ENCODE measurements around the gene ECE1. TPM values are rescaled to one million over a fixed set of nuclear protein-coding genes. Genes with fewer than 3 reads are reported as not detected.
A peak's percentile ranks its signal among the peaks of the same experiment; 100 is the strongest.

ECE1 gene
- total and polyA plus RNA-seq, 2 of the 13 experiments (the other 11 are each of a cell fraction or from before 2014, with no cell fraction given), result 13.5 to 21.2 TPM

DNA sequence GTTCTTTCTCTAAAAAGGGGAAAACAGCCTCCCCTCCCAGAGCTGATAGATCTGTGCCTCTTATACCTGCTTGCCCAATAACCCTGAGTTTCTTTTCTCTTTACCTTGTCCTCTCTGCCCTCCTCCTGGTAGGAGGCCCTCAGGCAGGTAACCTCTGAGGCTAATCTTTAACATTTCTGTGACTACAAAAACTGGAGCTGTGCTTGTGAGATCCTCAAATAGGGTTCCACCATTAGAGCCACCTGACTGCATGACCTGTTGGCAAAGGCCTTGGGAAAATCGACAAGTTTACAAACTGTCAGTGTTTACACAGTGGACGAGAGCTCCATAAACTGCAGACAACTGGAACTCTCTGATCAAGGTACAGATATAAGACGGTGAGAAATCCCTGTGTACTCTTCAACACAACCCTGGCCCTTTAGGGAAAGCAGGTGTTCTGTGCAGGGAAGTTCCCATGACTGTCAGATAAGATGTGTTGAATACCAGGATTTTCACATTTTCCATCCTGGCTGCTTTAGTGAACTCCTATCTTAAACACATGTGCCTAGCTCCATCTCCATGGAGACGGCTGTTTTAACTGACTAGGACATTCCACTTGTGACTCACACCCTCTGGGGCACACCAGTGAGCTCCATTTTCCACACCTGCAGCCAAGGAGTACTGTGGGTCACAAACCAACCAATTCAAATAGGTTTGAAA is 38.3 kb downstream of the ECE1 start (continued):
- TF ChIP-seq, protein P1, sequence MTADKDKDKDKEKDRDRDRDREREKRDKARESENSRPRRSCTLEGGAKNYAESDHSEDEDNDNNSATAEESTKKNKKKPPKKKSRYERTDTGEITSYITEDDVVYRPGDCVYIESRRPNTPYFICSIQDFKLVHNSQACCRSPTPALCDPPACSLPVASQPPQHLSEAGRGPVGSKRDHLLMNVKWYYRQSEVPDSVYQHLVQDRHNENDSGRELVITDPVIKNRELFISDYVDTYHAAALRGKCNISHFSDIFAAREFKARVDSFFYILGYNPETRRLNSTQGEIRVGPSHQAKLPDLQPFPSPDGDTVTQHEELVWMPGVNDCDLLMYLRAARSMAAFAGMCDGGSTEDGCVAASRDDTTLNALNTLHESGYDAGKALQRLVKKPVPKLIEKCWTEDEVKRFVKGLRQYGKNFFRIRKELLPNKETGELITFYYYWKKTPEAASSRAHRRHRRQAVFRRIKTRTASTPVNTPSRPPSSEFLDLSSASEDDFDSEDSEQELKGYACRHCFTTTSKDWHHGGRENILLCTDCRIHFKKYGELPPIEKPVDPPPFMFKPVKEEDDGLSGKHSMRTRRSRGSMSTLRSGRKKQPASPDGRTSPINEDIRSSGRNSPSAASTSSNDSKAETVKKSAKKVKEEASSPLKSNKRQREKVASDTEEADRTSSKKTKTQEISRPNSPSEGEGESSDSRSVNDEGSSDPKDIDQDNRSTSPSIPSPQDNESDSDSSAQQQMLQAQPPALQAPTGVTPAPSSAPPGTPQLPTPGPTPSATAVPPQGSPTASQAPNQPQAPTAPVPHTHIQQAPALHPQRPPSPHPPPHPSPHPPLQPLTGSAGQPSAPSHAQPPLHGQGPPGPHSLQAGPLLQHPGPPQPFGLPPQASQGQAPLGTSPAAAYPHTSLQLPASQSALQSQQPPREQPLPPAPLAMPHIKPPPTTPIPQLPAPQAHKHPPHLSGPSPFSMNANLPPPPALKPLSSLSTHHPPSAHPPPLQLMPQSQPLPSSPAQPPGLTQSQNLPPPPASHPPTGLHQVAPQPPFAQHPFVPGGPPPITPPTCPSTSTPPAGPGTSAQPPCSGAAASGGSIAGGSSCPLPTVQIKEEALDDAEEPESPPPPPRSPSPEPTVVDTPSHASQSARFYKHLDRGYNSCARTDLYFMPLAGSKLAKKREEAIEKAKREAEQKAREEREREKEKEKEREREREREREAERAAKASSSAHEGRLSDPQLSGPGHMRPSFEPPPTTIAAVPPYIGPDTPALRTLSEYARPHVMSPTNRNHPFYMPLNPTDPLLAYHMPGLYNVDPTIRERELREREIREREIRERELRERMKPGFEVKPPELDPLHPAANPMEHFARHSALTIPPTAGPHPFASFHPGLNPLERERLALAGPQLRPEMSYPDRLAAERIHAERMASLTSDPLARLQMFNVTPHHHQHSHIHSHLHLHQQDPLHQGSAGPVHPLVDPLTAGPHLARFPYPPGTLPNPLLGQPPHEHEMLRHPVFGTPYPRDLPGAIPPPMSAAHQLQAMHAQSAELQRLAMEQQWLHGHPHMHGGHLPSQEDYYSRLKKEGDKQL (CRISPR knock-in tag; IDR thresholded peaks at IDR 0.05; ENCODE audit: low read depth), result no peak; the same call in 1 of the 2 replicates
- peak; percentile 53; the same call in 1 of the 2 replicates for TF ChIP-seq ZNF335 (CRISPR knock-in tag; IDR thresholded peaks at IDR 0.05)
- no peak for TF ChIP-seq ZNF674 (CRISPR knock-in tag; IDR thresholded peaks at IDR 0.05; ENCODE audit: low read depth)
- no peak; the same call in 1 of the 2 replicates for TF ChIP-seq ZNF274 (CRISPR knock-in tag; IDR thresholded peaks at IDR 0.05)
- peak; percentile 60; the same call in 1 of the 2 replicates for TF ChIP-seq NFIC (IDR thresholded peaks at IDR 0.05; ENCODE audit: low read length)
- TF ChIP-seq EEA1 (CRISPR knock-in tag; IDR thresholded peaks at IDR 0.05; ENCODE audit: borderline replicate concordance), result no peak
- TF ChIP-seq ZNF549 (CRISPR knock-in tag; IDR thresholded peaks at IDR 0.05), result no peak
- TF ChIP-seq, protein P2, sequence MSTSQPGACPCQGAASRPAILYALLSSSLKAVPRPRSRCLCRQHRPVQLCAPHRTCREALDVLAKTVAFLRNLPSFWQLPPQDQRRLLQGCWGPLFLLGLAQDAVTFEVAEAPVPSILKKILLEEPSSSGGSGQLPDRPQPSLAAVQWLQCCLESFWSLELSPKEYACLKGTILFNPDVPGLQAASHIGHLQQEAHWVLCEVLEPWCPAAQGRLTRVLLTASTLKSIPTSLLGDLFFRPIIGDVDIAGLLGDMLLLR (CRISPR knock-in tag; IDR thresholded peaks at IDR 0.05), result no peak
- TF ChIP-seq ZNF83 (CRISPR knock-in tag; IDR thresholded peaks at IDR 0.05; ENCODE audit: borderline replicate concordance), result no peak
- TF ChIP-seq AGO2 (optimal IDR thresholded peaks at IDR 0.05; ENCODE audit: low read depth, low read length), result no peak
- TF ChIP-seq SOX6 (IDR thresholded peaks at IDR 0.05), result no peak
- TF ChIP-seq SOX6 (CRISPR knock-in tag; IDR thresholded peaks at IDR 0.05), result peak; percentile 84
- TF ChIP-seq, protein P3, sequence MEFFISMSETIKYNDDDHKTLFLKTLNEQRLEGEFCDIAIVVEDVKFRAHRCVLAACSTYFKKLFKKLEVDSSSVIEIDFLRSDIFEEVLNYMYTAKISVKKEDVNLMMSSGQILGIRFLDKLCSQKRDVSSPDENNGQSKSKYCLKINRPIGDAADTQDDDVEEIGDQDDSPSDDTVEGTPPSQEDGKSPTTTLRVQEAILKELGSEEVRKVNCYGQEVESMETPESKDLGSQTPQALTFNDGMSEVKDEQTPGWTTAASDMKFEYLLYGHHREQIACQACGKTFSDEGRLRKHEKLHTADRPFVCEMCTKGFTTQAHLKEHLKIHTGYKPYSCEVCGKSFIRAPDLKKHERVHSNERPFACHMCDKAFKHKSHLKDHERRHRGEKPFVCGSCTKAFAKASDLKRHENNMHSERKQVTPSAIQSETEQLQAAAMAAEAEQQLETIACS (CRISPR knock-in tag; IDR thresholded peaks at IDR 0.05), result no peak
- TF ChIP-seq ARNT2 (CRISPR knock-in tag; IDR thresholded peaks at IDR 0.05; ENCODE audit: low read depth), result no peak
- no peak for TF ChIP-seq TAF1 (CRISPR knock-in tag; IDR thresholded peaks at IDR 0.05)
- TF ChIP-seq U2AF2 (IDR thresholded peaks at IDR 0.05; ENCODE audit: low read depth, low read length), result no peak
- TF ChIP-seq RBFOX2 (IDR thresholded peaks at IDR 0.05; ENCODE audit: low read depth, low read length), result no peak
- no peak for TF ChIP-seq ZBTB38 (CRISPR knock-in tag; IDR thresholded peaks at IDR 0.05)
- TF ChIP-seq, protein P4, sequence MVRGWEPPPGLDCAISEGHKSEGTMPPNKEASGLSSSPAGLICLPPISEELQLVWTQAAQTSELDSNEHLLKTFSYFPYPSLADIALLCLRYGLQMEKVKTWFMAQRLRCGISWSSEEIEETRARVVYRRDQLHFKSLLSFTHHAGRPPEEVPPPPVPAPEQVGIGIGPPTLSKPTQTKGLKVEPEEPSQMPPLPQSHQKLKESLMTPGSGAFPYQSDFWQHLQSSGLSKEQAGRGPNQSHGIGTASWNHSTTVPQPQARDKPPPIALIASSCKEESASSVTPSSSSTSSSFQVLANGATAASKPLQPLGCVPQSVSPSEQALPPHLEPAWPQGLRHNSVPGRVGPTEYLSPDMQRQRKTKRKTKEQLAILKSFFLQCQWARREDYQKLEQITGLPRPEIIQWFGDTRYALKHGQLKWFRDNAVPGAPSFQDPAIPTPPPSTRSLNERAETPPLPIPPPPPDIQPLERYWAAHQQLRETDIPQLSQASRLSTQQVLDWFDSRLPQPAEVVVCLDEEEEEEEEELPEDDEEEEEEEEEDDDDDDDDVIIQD (CRISPR knock-in tag; IDR thresholded peaks at IDR 0.05; ENCODE audit: low read depth), result peak; percentile 92
- TF ChIP-seq ZNF672 (CRISPR knock-in tag; IDR thresholded peaks at IDR 0.05), result no peak
- no peak for TF ChIP-seq MBNL3 (CRISPR knock-in tag; conservative IDR thresholded peaks at IDR 0.05)

Measured in HepG2 (cell line).